Activated B cell treated with CpG ODN at 0.5 μM for 24 hours (primary cell): ENCODE data around the gene EP400. TPM values are rescaled to one million over a fixed set of nuclear protein-coding genes. Genes with fewer than 3 reads are reported as not detected.

Source experiments
- ATAC-seq: fragments of 200-7000 bp; cut with Tn5 transposase; one replicate; pipeline ENCODE4 v1.10.0; 2021; ENCODE audit warnings: low read depth, mild to moderate bottlenecking, moderate library complexity
- CTCF ChIA-PET: fragments of 350-600 bp; sonication (Branson Sonifier 250); formaldehyde crosslinking; loops from one replicate; lab custom pipeline; 2021; ENCODE audit warnings: antibody characterized with exemption; lab: Charles Lee
- POLR2A ChIA-PET: fragments of 350-600 bp; sonication (Branson Sonifier 250); formaldehyde crosslinking; loops from one replicate; lab custom pipeline; 2021; ENCODE audit warnings: antibody characterized with exemption; lab: Charles Lee
- DNase-seq: peaks from one replicate; pipeline ENCODE4 v3.0.0; 2022
- H3K27ac Mint-ChIP-seq: one replicate; pipeline ENCODE4 v1.8.0; 2020; ENCODE audit warnings: mixed read lengths
- H3K27me3 Mint-ChIP-seq: one replicate; pipeline ENCODE4 v1.8.0; 2021; ENCODE audit warnings: mixed read lengths
- H3K36me3 Mint-ChIP-seq: one replicate; pipeline ENCODE4 v1.8.0; 2021; ENCODE audit warnings: low read depth, mixed read lengths
- H3K4me1 Mint-ChIP-seq: one replicate; pipeline ENCODE4 v1.8.0; 2021; ENCODE audit warnings: mixed read lengths
- H3K4me3 Mint-ChIP-seq: one replicate; pipeline ENCODE4 v1.8.0; 2020; ENCODE audit warnings: mild to moderate bottlenecking, mixed read lengths
- H3K9me3 Mint-ChIP-seq: one replicate; pipeline ENCODE4 v1.8.0; 2020; ENCODE audit warnings: mixed read lengths
- intact Hi-C: fragments of 100-400 bp; cut with micrococcal nuclease; formaldehyde crosslinking; loops from one replicate; pipeline ENCODE4 v1.15.1; 2024
- total RNA-seq: library from RNA; stranded (reverse); gene quantifications from 2 replicates; pipeline ENCODE4 v1.2.3, GENCODE V29; 2022
- TF ChIP-seq, protein P1 (sequence below): fragments of 200-600 bp; IDR thresholded peaks from one replicate; pipeline ENCODE4 v1.8.0; 2022; ENCODE audit warnings: antibody characterized with exemption, mild to moderate bottlenecking

The EP400 gene
- total RNA-seq, 1 donor from 2014 or later: 65.6 TPM

DNA sequence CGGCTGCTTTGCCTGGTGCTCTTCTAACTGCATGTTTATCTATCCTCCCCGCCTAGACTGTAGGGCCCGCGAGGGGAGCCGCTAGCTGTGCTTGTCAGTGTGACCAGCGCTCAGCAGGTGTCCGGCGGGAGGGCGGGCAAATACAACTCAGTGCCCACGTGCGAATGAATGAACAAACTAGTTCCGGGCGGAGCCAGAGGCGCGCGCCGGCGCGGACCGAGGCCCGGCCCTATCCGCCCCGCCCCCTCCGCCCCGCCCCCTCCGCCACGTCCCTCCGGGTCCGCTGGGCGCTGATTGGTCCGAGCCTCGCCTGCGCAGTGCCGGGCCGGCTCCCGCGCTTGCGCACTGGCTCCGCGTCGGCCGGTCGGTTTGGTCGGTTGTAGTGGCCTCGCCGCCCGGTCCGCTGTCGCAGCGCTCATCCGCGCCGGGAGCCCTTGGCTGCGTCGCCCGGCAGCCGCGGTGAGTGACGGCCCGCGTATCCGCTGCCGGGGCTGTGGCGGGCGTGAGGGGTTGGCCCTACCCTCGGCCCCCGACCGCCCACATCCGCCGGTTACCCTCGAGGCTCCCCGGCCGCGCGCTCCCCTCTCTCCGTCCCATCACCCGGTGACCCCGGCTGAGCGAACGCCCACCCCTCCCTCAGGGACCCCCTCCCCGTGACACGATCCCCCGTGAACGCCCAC is 134.3 kb downstream of the EP400 start:
- peaks cover 26% of the 10 kb centered on the region for H3K36me3 Mint-ChIP-seq
- ATAC-seq: peak; percentile 93
- no peaks in the 10 kb centered on the region for H3K27me3 Mint-ChIP-seq
- ChIA-PET POLR2A (interaction anchor here (1.1 kb wide), 1 partner anchor 13 kb away, joined by 3 read pairs; no protein-coding TSS in a partner anchor), CTCF (no interaction called here)
- peaks cover 22% of the 10 kb centered on the region for H3K4me1 Mint-ChIP-seq
- no peaks in the 10 kb centered on the region for H3K9me3 Mint-ChIP-seq
- peak overlapping the region; percentile 88 for H3K27ac Mint-ChIP-seq
- intact Hi-C loops: loop anchor here (1.0 to 2.0 kb wide), 4 partner anchors 13 to 190 kb away; partner anchors contain the start of genes DDX51, NOC4L and ULK1
- DNase-seq: peak; percentile 88
- TF ChIP-seq, protein P1, sequence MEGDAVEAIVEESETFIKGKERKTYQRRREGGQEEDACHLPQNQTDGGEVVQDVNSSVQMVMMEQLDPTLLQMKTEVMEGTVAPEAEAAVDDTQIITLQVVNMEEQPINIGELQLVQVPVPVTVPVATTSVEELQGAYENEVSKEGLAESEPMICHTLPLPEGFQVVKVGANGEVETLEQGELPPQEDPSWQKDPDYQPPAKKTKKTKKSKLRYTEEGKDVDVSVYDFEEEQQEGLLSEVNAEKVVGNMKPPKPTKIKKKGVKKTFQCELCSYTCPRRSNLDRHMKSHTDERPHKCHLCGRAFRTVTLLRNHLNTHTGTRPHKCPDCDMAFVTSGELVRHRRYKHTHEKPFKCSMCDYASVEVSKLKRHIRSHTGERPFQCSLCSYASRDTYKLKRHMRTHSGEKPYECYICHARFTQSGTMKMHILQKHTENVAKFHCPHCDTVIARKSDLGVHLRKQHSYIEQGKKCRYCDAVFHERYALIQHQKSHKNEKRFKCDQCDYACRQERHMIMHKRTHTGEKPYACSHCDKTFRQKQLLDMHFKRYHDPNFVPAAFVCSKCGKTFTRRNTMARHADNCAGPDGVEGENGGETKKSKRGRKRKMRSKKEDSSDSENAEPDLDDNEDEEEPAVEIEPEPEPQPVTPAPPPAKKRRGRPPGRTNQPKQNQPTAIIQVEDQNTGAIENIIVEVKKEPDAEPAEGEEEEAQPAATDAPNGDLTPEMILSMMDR: no peak
- peak overlapping the region; percentile 90 for H3K4me3 Mint-ChIP-seq

DNA sequence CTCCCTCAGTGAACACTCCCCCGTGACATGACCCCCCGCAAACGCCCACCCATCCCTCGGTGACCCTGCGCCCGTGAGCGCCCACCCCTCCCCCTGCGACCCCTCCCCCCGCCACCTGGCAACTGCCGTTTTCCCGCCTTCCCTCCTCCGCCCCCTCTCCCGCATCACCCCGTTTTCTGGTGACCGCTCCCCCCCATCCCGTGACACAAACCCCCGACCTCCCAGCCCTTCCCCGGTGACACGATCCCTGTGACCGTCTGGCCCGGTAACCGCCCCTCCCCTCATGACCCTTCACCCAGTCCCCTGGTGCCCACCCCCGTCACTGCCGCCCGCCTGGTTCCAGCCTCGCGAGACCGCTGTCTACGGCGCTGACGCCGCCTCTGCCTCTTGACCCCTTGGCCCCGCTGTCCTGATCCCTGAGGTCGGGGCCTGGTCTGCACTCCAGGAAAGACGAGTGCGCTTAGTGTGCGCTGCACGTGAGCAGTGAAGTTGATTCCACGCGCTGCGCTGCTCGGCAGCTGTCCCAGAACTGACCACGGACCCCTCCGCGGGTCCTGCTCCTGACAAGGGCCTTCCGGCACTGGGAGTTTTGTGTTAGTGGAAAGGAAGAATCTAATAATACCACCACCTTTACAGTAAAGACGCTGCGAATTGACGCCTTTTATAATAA is 135.0 kb downstream of the EP400 start:
- ChIA-PET CTCF (no interaction called here), POLR2A (no interaction called here)
- Mint-ChIP-seq H3K27ac (peak overlapping the region; percentile 83), H3K9me3 (no peaks in the 10 kb centered on the region), H3K36me3 (peaks cover 20% of the 10 kb centered on the region), H3K27me3 (no peaks in the 10 kb centered on the region), H3K4me3 (peak overlapping the region; percentile 90), H3K4me1 (peaks cover 24% of the 10 kb centered on the region)
- DNase-seq (peak; percentile 38), ATAC-seq (peak; percentile 28)
- TF ChIP-seq, protein P1: no peak
- intact Hi-C loops: loop anchor here (1.0 to 5.0 kb wide), 5 partner anchors 13 to 408 kb away; partner anchors contain the start of genes DDX51, FBRSL1, NOC4L and ULK1

DNA sequence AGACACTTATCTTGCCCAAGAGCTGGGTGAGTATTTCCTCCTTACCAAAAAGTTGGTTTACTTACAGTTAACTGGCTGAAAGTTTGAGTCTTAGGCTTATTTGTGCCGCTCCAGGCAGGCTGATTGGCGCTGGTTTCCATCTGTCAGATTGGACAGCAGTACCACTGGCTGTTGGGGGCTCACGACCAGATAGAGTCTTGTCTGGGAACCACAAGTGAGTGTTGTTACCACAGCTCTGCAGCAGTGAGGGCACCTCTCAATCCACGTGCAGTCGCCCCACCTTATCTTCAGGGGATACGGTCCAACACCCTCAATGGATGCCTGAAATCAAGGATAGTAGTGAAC is 135.5 kb downstream of the EP400 start:
- no peak for ATAC-seq
- CTCF ChIA-PET: no interaction called here
- peak overlapping the region; percentile 90 for H3K4me3 Mint-ChIP-seq
- H3K9me3 Mint-ChIP-seq: no peaks in the 10 kb centered on the region
- DNase-seq: no peak
- intact Hi-C loops: loop anchor here (2.0 to 5.0 kb wide), 2 partner anchors 28 to 407 kb away; partner anchors contain the start of gene FBRSL1
- H3K36me3 Mint-ChIP-seq: peaks cover 17% of the 10 kb centered on the region
- peaks cover 29% of the 10 kb centered on the region for H3K4me1 Mint-ChIP-seq
- POLR2A ChIA-PET: no interaction called here
- H3K27me3 Mint-ChIP-seq: no peaks in the 10 kb centered on the region
- TF ChIP-seq, protein P1: no peak
- peak overlapping the region; percentile 83 for H3K27ac Mint-ChIP-seq

DNA sequence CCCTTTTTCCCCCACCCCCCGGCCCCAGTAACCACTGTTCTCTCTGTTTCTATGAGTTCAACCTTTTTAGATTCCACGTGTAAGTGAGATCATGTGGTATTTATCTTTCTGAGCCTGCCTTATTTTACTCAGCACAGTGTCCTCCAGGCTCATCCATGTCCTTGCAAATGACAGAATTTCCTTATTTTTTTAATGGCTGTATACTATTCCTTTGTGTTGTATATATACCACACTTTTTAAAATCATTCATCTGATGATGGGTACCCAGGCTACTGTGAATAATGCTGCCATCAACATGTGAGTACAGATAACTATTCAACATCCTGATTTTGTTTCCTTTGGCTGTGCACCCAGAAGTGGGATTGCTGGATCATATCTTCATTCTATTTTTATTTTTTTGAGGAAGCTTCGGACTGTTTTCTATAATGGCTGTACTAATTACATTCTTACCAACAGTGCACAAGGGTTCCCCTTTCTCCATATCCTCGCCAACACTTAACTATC is 139.7 kb downstream of the EP400 start:
- no peak for DNase-seq
- TF ChIP-seq, protein P1: no peak
- H3K27ac Mint-ChIP-seq: no peak overlapping the region
- H3K4me3 Mint-ChIP-seq: no peak overlapping the region
- ChIA-PET POLR2A (no interaction called here), CTCF (no interaction called here)
- peaks cover 20% of the 10 kb centered on the region for H3K36me3 Mint-ChIP-seq
- H3K9me3 Mint-ChIP-seq: no peaks in the 10 kb centered on the region
- ATAC-seq: no peak
- peaks cover 24% of the 10 kb centered on the region for H3K4me1 Mint-ChIP-seq
- intact Hi-C loops: loop anchor here (5.0 kb wide), 1 partner anchor 403 kb away; the partner anchor contains the start of gene FBRSL1
- no peaks in the 10 kb centered on the region for H3K27me3 Mint-ChIP-seq
